ENCODE data around the gene NPAT. TPM values are rescaled to one million over a fixed set of nuclear protein-coding genes. Genes with fewer than 3 reads are reported as not detected.

NPAT gene
- total RNA-seq: 10 to 100 TPM; 12.8 to 29.4 (median 17.1) TPM

DNA sequence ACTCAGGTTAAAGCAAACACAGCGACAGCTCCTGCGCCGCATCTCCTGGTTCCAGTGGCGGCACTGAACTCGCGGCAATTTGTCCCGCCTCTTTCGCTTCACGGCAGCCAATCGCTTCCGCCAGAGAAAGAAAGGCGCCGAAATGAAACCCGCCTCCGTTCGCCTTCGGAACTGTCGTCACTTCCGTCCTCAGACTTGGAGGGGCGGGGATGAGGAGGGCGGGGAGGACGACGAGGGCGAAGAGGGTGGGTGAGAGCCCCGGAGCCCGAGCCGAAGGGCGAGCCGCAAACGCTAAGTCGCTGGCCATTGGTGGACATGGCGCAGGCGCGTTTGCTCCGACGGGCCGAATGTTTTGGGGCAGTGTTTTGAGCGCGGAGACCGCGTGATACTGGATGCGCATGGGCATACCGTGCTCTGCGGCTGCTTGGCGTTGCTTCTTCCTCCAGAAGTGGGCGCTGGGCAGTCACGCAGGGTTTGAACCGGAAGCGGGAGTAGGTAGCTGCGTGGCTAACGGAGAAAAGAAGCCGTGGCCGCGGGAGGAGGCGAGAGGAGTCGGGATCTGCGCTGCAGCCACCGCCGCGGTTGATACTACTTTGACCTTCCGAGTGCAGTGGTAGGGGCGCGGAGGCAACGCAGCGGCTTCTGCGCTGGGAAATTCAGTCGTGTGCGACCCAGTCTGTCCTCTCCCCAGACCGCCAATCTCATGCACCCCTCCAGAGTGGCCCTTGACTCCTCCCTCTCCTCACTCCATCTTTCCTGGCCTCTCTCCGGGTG is at the start of gene NPAT, which contains the start of gene ATM:
Gene NPAT (minus strand): TSS at position 65 of the 774 bp plus-strand sequence. CDS start 102 bp downstream, outside the sequence.
Gene ATM (plus strand): TSS at position 494 of the 774 bp plus-strand sequence. CDS start 4,558 bp downstream, outside the sequence.
- 0 to 8% (median 0%) methylated on average over 2 to 5 of the region's 70 CpGs; no CpG with 5 or more reads in 6 of the 10 experiments for whole genome bisulfite sequencing, 10 experiments
- Histone ChIP-seq H3K4me3 (peak within 1 kb of the TSS; percentile 66 to 93 (median 76)), H3K4me1 (replicated peaks in 1 of 2) (peaks cover 3 to 21% of the 10 kb centered on the region in 2 donors), H3K27ac (peak within 1 kb of the TSS; percentile 82 to 92)
- peak; percentile 80 to 94 (median 92) for ATAC-seq (replicated peaks in 6 of 8)
- in situ Hi-C loops (cut with MboI; ENCODE audit: low pct_unique_long_range_greater_than_20kb in 2 of 9, low sequenced_read_pairs in 9 of 9, unreplicated experiment in 9 of 9): no loop called here

DNA sequence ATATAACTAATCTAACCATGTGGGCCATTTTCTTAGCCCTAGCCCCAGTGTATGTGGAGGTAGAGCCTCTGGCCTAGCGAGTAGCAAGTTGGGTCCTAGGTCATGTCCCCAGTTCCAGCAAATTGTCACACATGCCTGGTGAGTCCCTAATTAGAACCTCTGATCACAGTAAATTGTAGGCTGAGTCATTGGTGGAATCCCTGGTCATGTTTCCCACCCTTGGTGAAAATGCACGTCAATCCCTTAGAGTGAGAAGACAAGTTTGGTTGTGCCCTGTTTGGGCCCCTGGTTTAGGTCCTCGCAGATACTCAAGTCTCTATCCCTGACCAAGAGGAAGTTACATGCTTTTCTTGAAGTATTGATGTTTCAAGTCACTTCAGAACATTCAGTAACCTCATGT is 47.1 kb upstream of the NPAT start:
- no peak overlapping the region for H3K4me3 ChIP-seq
- ATAC-seq (replicated peaks in 6 of 8): no peak
- H3K27ac ChIP-seq: no peak overlapping the region
- H3K4me1 ChIP-seq (replicated peaks in 1 of 2): no peaks in the 10 kb centered on the region
- 75 to 100% (median 97%) methylated on average over 1 to 3 of the region's 3 CpGs; no CpG with 5 or more reads in 1 of the 10 experiments for WGBS, 10 experiments
- in situ Hi-C loops (cut with MboI; ENCODE audit: low pct_unique_long_range_greater_than_20kb in 2 of 9, low sequenced_read_pairs in 9 of 9, unreplicated experiment in 9 of 9): no loop called here

- Histone ChIP-seq H3K4me3 (no peak overlapping the region), H3K27ac (no peak overlapping the region), H3K4me1 (replicated peaks in 1 of 2) (no peaks in the 10 kb centered on the region)
- ATAC-seq (replicated peaks in 6 of 8): no peak
- WGBS, 10 experiments: 86 to 100% (median 100%) methylated on average over 1 of the region's 1 CpG; no CpG with 5 or more reads in 2 of the 10 experiments
- in situ Hi-C loops (cut with MboI; ENCODE audit: low pct_unique_long_range_greater_than_20kb in 2 of 9, low sequenced_read_pairs in 9 of 9, unreplicated experiment in 9 of 9): no loop called here
Measured at GRCh38 chr11:108253176-108253575, 30.7 kb upstream of the NPAT start.

DNA sequence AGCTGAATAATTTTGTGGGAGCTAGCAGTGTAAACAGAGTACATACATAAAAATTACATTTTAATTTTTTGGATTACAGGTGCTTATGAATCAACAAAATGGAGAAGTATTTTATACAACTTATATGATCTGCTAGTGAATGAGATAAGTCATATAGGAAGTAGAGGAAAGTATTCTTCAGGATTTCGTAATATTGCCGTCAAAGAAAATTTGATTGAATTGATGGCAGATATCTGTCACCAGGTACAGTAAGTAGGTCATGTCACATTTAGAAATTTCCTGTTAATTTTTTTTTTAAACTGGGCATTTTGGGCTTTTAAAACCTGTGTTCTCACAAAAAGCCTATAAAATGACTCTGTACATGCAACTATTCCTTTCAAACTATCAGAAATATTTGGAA is 24.4 kb upstream of the NPAT start:
- in situ Hi-C loops (cut with MboI; ENCODE audit: low pct_unique_long_range_greater_than_20kb in 2 of 9, low sequenced_read_pairs in 9 of 9, unreplicated experiment in 9 of 9): no loop called here
- WGBS, 10 experiments: 69 to 100% (median 100%) methylated on average over 2 of the region's 2 CpGs
- Histone ChIP-seq H3K27ac (no peak overlapping the region), H3K4me1 (replicated peaks in 1 of 2) (no peaks in the 10 kb centered on the region), H3K4me3 (no peak overlapping the region)
- no peak for ATAC-seq (replicated peaks in 6 of 8)

DNA sequence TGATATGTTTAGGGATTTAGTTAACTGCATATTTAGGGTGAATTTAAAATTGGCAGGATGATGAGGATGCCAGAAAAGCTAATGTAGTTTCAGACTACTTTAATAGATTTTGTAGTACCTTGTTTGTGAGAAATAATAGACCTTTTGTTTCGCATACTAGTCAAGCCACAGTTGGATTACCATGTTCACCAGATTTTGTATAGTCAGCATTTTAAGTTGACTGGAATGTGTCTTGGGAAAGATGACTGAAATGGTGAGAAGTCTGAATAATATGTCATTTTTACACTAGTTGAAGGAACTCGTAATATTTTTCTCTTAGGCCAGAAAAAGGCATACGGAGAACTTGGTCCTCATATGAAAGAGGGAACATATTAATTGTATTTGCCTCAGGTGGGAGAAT is 23.9 kb upstream of the NPAT start:
- ATAC-seq (replicated peaks in 6 of 8): no peak
- no peak overlapping the region for H3K27ac ChIP-seq
- no peaks in the 10 kb centered on the region for H3K4me1 ChIP-seq (replicated peaks in 1 of 2)
- 65 to 100% (median 80%) methylated on average over 2 to 3 of the region's 3 CpGs; no CpG with 5 or more reads in 1 of the 10 experiments for WGBS, 10 experiments
- in situ Hi-C loops (cut with MboI; ENCODE audit: low pct_unique_long_range_greater_than_20kb in 2 of 9, low sequenced_read_pairs in 9 of 9, unreplicated experiment in 9 of 9): no loop called here
- H3K4me3 ChIP-seq: no peak overlapping the region

DNA sequence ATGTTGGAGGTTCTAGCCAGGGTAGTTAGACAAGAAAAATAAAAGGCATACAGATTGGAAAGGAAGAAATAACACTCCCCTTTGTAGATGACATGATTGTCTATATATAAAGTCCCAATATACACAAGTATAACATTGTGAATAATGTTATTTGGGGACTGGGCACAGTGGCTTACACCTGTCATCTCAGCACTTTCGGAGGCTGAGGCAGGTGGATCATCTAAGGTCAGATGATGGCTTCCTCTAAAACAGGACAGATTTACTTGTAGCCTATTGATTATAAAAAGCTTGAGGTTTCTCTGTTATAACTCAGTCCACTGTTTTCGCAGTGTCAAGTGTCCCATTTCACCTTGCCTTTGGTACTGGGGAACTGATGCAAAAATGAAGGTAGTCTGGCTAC is 20.0 kb upstream of the NPAT start:
- Histone ChIP-seq H3K4me1 (replicated peaks in 1 of 2) (no peaks in the 10 kb centered on the region), H3K27ac (no peak overlapping the region), H3K4me3 (no peak overlapping the region)
- 92 to 100% (median 100%) methylated on average over 1 to 2 of the region's 2 CpGs; no CpG with 5 or more reads in 3 of the 10 experiments for WGBS, 10 experiments
- ATAC-seq (replicated peaks in 6 of 8): no peak
- in situ Hi-C loops (cut with MboI; ENCODE audit: low pct_unique_long_range_greater_than_20kb in 2 of 9, low sequenced_read_pairs in 9 of 9, unreplicated experiment in 9 of 9): no loop called here

DNA sequence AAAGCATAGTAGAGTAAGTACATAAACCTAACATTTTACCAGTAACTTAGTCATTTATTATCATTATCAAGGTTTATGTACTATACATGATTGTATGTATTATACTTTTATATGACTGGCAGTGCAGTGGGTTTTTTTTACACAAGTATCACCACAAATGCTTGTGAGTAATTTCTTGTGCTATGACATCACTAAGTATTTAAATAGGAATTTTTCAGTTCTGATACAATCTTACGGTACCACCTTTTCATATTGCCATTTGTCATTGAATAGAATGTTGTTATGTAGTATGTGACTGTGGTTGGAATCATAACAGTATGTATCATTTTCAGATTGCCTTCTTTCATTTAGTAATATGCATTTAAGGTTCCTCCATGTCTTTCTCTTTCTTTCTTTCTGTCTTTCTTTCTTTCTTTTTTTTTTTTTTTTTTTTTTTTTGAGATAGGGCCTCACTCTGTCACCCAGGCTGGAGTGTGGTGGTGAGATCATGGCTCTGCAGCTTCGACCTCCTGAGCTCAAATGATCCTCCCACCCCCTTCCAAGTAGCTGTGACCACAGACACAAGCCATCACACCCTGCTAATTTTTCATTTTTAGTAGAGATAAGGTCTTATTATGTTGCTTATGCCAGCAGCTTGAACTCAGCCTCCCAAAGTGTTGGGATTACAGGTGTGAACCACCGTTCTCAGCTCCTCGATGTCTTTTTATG is 19.0 kb upstream of the NPAT start:
- Histone ChIP-seq H3K4me1 (replicated peaks in 1 of 2) (no peaks in the 10 kb centered on the region), H3K27ac (no peak overlapping the region), H3K4me3 (no peak overlapping the region)
- ATAC-seq (replicated peaks in 6 of 8): peak in 1 of 8 experiments; percentile 78
- in situ Hi-C loops (cut with MboI; ENCODE audit: low pct_unique_long_range_greater_than_20kb in 2 of 9, low sequenced_read_pairs in 9 of 9, unreplicated experiment in 9 of 9): no loop called here
- 71 to 100% (median 97%) methylated on average over 1 to 4 of the region's 4 CpGs; no CpG with 5 or more reads in 1 of the 10 experiments for WGBS, 10 experiments

- in situ Hi-C loops (cut with MboI; ENCODE audit: low pct_unique_long_range_greater_than_20kb in 2 of 9, low sequenced_read_pairs in 9 of 9, unreplicated experiment in 9 of 9): no loop called here
- Histone ChIP-seq H3K4me1 (replicated peaks in 1 of 2) (no peaks in the 10 kb centered on the region), H3K4me3 (no peak overlapping the region), H3K27ac (no peak overlapping the region)
- no peak for ATAC-seq (replicated peaks in 6 of 8)
Measured at GRCh38 chr11:108239076-108239475, 16.6 kb upstream of the NPAT start.

GRCh38 chr11:108237058-108237481 is 14.6 kb upstream of the NPAT start:
- in situ Hi-C loops (cut with MboI; ENCODE audit: low pct_unique_long_range_greater_than_20kb in 2 of 9, low sequenced_read_pairs in 9 of 9, unreplicated experiment in 9 of 9): no loop called here
- H3K4me1 ChIP-seq (replicated peaks in 1 of 2): no peaks in the 10 kb centered on the region
- H3K4me3 ChIP-seq: no peak overlapping the region
- no peak for ATAC-seq (replicated peaks in 6 of 8)
- no peak overlapping the region for H3K27ac ChIP-seq
- 14 to 100% (median 90%) methylated on average over 1 of the region's 1 CpG; no CpG with 5 or more reads in 4 of the 10 experiments for WGBS, 10 experiments

DNA sequence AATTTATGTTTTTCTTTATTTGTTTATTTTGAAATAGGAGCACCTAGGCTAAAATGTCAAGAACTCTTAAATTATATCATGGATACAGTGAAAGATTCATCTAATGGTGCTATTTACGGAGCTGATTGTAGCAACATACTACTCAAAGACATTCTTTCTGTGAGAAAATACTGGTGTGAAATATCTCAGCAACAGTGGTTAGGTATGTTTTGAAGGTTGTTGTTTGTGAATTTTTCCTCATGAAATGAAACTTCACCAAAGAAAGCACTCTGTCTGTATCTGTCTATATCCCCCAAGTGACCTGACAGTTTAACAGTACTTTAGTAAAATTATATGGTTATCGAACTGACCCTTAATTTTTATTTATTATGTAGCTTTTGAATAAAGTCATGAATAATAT is 13.2 kb upstream of the NPAT start:
- WGBS, 10 experiments: 80 to 100% (median 100%) methylated on average over 1 to 2 of the region's 2 CpGs
- no peaks in the 10 kb centered on the region for H3K4me1 ChIP-seq (replicated peaks in 1 of 2)
- no peak overlapping the region for H3K27ac ChIP-seq
- no peak overlapping the region for H3K4me3 ChIP-seq
- in situ Hi-C loops (cut with MboI; ENCODE audit: low pct_unique_long_range_greater_than_20kb in 2 of 9, low sequenced_read_pairs in 9 of 9, unreplicated experiment in 9 of 9): no loop called here
- no peak for ATAC-seq (replicated peaks in 6 of 8)

DNA sequence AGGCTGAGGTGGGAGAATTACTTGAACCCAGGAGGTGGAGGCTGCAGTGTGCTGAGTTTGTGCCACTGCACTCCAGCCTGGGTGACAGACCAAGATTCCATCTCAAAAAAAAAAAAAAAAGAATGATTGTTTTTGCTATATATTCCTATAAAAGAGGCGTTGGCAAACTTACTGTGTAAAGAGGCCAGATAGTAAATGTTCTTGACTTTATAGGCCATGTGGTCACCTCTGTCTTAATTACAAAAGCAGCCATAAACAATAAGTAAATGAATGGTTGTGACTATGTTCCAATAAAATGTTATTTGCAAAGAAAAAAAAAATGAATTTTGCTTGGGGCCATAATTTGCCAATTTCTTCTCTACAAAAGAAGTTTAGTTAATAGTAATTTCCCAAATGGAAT is 12.8 kb upstream of the NPAT start:
- WGBS, 10 experiments: 56 to 100% (median 100%) methylated on average over 1 of the region's 1 CpG; no CpG with 5 or more reads in 3 of the 10 experiments
- Histone ChIP-seq H3K4me1 (replicated peaks in 1 of 2) (no peaks in the 10 kb centered on the region), H3K27ac (no peak overlapping the region), H3K4me3 (no peak overlapping the region)
- in situ Hi-C loops (cut with MboI; ENCODE audit: low pct_unique_long_range_greater_than_20kb in 2 of 9, low sequenced_read_pairs in 9 of 9, unreplicated experiment in 9 of 9): no loop called here
- ATAC-seq (replicated peaks in 6 of 8): no peak

GRCh38 chr11:108233277-108233945 is 11.0 kb upstream of the NPAT start:
- no peak for ATAC-seq (replicated peaks in 6 of 8)
- no peak overlapping the region for H3K27ac ChIP-seq
- in situ Hi-C loops (cut with MboI; ENCODE audit: low pct_unique_long_range_greater_than_20kb in 2 of 9, low sequenced_read_pairs in 9 of 9, unreplicated experiment in 9 of 9): no loop called here
- no peak overlapping the region for H3K4me3 ChIP-seq
- 100% methylated on average over 1 to 2 of the region's 2 CpGs; no CpG with 5 or more reads in 1 of the 10 experiments for WGBS, 10 experiments
- no peaks in the 10 kb centered on the region for H3K4me1 ChIP-seq (replicated peaks in 1 of 2)

DNA sequence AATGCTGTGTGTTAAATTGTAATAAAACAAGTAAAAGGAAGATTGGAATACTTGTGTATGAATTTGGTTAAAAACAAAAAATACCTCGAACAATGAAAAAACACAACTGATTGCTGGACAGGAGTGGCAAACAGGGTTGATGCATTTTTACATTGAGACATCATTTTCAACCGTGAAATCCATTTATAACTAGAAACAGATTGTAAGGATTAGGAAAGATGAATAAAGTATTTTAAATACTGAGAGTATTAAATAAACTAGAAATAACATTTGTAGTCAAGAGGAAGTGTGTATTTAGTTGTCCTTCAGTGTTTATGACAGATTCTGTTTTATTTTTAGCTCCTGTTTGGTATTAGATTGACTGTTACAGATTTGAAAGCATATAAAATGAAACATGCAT is 5.8 kb upstream of the NPAT start:
- ATAC-seq (replicated peaks in 6 of 8): peak in 1 of 8 experiments; percentile 76
- in situ Hi-C loops (cut with MboI; ENCODE audit: low pct_unique_long_range_greater_than_20kb in 2 of 9, low sequenced_read_pairs in 9 of 9, unreplicated experiment in 9 of 9): no loop called here

More for the DNA sequence above, 5.8 kb upstream of the NPAT start:
- Histone ChIP-seq H3K27ac (no peak overlapping the region), H3K4me3 (no peak overlapping the region), H3K4me1 (replicated peaks in 1 of 2) (peaks cover 3 to 16% of the 10 kb centered on the region in 2 donors)
- 13 to 100% (median 92%) methylated on average over 2 of the region's 2 CpGs; no CpG with 5 or more reads in 1 of the 10 experiments for WGBS, 10 experiments
